Tibial nerve (tissue), 4 donors: ENCODE results near the gene UMPS. TPM values are rescaled to one million over a fixed set of nuclear protein-coding genes. Genes with fewer than 3 reads are reported as not detected.
A peak's percentile ranks its signal among the peaks of the same experiment; 100 is the strongest.

Experiments
- DNase-seq, 2 donors: peaks; one replicate each; pipeline ENCODE4 v3.0.0-alpha.2; 2019; ENCODE audit warnings: low spot score in 2 of 2
- H3K27ac ChIP-seq, 4 donors: fragments of 200-600 bp; sonication (generic) in 3 of 4; one replicate each; pipeline ENCODE4 v1.5.1; 2017 to 2019; ENCODE audit warnings: mild to moderate bottlenecking in 1 of 4
- H3K27me3 ChIP-seq, 2 donors: fragments of 200-600 bp; sonication (generic) in 1 of 2; one replicate each; pipeline versions ENCODE4 v1.5.1 to v1.6.0; 2017 to 2019
- H3K36me3 ChIP-seq, 3 donors: fragments of 200-600 bp; sonication (generic); one replicate each; pipeline ENCODE4 v1.5.1; 2018 to 2019
- H3K4me1 ChIP-seq, 4 donors: fragments of 200-600 bp; sonication (generic) in 3 of 4; one replicate each; pipeline ENCODE4 v1.5.1; 2017 to 2019
- H3K4me3 ChIP-seq, 4 donors: fragments of 200-600 bp; sonication (generic) in 3 of 4; one replicate each; pipeline ENCODE4 v1.5.1; 2017 to 2019; ENCODE audit warnings: mild to moderate bottlenecking in 1 of 4, moderate library complexity in 1 of 4
- H3K9me3 ChIP-seq, 4 donors: fragments of 200-600 bp; sonication (generic) in 3 of 4; one replicate each; pipeline ENCODE4 v1.5.1; 2017 to 2019
- EP300 ChIP-seq, 2 donors: sonication (generic); formaldehyde crosslinking; IDR thresholded peaks; one replicate each; pipeline ENCODE4 v1.6.1; 2017; ENCODE audit warnings: antibody characterized with exemption in 2 of 2, mild to moderate bottlenecking in 1 of 2
- POLR2A ChIP-seq, 2 donors: fragments of 450-650 bp; IDR thresholded peaks; one replicate each; pipeline ENCODE4 v1.6.1; 2017; ENCODE audit warnings: antibody characterized with exemption in 2 of 2, mild to moderate bottlenecking in 2 of 2, moderate library complexity in 2 of 2
- WGBS, 2 donors: methylation state at CpG; one replicate each; pipeline ENCODE4 v1.1.5; 2018; 5-methylcytosine and 5-hydroxymethylcytosine counted together
- small RNA-seq: library from RNA; depleted of rRNA; stranded (forward); fragments of <200 nt; gene quantifications from one replicate; pipeline ENCODE3, GENCODE V24; 2016
- total RNA-seq, 4 donors: library from RNA; depleted of rRNA; stranded (reverse); fragments of >200 nt; gene quantifications; one replicate each; pipeline ENCODE4 v1.1.0, GENCODE V29; 2016
- TF ChIP-seq, protein P1 (sequence below), 5 experiments: fragments of 200-600 bp in 3 of 5; fragments of 450-650 bp in 2 of 5; sonication (generic) in 3 of 5; IDR thresholded peaks; one replicate each; pipeline ENCODE4 v1.5.1; 2016 to 2019; ENCODE audit warnings: antibody characterized with exemption in 5 of 5, mild to moderate bottlenecking in 3 of 5, moderate library complexity in 2 of 5

Gene UMPS
- total RNA-seq, 4 donors from 2014 or later: 11.0 to 34.5 (median 16.2) TPM

DNA sequence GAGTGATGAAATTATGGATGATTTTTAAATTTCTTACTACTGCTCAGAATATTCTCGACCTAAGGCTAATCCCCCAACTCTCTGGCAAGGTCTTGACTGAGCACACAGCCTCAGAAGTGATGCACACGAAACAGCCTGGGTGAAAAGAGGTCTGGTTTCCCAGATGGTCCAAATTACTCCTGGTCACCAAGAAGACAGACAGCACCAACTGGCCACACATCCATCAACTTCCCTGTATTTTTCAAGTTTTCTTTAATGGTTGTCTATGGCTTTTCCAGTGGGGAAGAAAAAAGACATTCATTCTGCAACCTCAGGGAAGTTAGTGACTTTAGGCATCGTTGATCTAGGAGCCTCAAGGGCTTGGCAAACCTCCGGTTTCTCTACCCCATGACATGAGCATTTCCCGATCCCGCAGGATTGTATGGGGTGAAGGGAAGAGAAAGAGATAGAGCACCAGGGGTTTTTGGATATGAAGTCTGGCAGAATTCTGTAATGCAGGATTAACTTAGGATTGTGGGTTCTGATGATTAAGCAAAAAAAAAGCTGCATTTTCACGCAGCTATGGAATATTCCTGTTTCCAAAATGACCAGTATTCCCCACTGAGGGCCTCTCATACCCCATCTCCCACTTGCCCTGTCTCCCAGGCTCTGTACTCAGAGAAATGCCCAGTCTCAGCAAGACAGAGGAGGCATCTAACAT is 62.2 kb downstream of the UMPS start:
- Histone ChIP-seq H3K27ac (peak overlapping the region in 3 of 4 donors; percentile 45 to 77 (median 73)), H3K36me3 (peaks cover 0 to 42% (median 0%) of the 10 kb centered on the region in 3 donors), H3K4me3 (no peak overlapping the region), H3K9me3 (no peaks in the 10 kb centered on the region), H3K4me1 (peaks cover 0 to 46% (median 3%) of the 10 kb centered on the region in 4 donors), H3K27me3 (no peaks in the 10 kb centered on the region)
- 81 to 85% methylated on average over 7 of the region's 7 CpGs for WGBS, 2 donors
- no peak for DNase-seq
- TF ChIP-seq POLR2A (IDR thresholded peaks at IDR 0.05) (no peak), EP300 (IDR thresholded peaks at IDR 0.05) (no peak)
- TF ChIP-seq, protein P1, sequence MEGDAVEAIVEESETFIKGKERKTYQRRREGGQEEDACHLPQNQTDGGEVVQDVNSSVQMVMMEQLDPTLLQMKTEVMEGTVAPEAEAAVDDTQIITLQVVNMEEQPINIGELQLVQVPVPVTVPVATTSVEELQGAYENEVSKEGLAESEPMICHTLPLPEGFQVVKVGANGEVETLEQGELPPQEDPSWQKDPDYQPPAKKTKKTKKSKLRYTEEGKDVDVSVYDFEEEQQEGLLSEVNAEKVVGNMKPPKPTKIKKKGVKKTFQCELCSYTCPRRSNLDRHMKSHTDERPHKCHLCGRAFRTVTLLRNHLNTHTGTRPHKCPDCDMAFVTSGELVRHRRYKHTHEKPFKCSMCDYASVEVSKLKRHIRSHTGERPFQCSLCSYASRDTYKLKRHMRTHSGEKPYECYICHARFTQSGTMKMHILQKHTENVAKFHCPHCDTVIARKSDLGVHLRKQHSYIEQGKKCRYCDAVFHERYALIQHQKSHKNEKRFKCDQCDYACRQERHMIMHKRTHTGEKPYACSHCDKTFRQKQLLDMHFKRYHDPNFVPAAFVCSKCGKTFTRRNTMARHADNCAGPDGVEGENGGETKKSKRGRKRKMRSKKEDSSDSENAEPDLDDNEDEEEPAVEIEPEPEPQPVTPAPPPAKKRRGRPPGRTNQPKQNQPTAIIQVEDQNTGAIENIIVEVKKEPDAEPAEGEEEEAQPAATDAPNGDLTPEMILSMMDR (IDR thresholded peaks at IDR 0.05): no peak

DNA sequence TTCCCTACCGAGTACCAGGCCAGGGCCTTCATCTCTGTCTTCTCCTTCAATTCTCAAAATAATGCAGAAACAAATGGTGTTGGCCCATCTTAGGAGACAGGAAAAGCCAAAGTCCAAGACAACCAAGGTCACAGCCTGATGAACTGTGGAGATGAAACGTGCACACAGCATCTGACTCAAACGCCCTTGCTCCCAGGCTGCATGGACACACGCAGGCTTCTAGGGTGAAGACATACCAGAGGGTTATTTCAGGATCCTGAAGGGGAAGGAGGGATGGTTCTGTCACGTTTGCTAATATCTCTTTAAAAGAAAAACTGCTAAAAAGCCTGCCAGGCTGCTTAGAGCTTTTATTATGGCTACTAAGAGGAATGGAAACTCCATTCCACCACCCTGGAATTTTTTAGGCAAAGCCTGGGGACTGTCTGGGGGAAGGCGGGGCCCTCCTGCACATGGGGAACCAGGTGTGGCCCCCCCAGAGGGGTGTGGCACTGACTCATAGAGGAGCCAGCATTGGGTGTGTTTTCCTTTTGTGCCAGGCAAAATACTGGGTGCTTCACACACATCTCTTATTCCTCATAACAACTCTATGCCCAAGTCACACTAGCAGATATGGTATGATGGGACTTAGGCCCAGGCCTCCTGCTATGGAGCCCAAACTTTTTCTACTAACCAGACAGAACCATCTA is 62.9 kb downstream of the UMPS start:
- TF ChIP-seq, protein P1 (IDR thresholded peaks at IDR 0.05): no peak
- no peak for TF ChIP-seq POLR2A (IDR thresholded peaks at IDR 0.05)
- TF ChIP-seq EP300 (IDR thresholded peaks at IDR 0.05): no peak
- Histone ChIP-seq H3K27ac (peak overlapping the region in 3 of 4 donors; percentile 45 to 77 (median 73)), H3K4me3 (no peak overlapping the region), H3K4me1 (peaks cover 0 to 39% (median 2%) of the 10 kb centered on the region in 4 donors), H3K27me3 (no peaks in the 10 kb centered on the region), H3K36me3 (peaks cover 0 to 43% (median 0%) of the 10 kb centered on the region in 3 donors), H3K9me3 (no peaks in the 10 kb centered on the region)
- DNase-seq: no peak
- WGBS, 2 donors: 62 to 70% methylated on average over 6 of the region's 6 CpGs

DNA sequence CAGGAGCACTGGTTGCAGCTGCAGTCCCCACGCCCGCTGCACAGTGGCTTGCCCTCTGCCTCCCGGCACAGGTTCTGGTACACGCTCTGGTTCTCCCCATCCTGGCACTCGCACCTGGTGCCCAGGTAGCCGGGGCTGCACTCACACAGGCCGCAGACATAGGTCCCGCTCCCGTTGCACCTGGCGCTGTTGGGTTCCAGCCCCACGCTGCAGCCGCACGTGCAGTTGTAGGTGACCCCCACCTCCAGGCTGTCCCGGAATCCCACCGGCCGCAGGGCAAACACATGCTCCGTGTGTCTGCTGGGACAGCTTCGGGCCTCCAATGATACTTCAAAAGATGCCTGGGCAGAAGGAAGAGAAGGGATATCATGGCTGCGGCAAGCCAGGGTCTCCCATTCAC is 66.2 kb downstream of the UMPS start:
- WGBS, 2 donors: 92 to 94% methylated on average over 15 to 19 of the region's 19 CpGs
- H3K4me3 ChIP-seq: no peak overlapping the region
- DNase-seq: no peak
- peaks cover 0 to 40% (median 7%) of the 10 kb centered on the region in 4 donors for H3K4me1 ChIP-seq
- H3K9me3 ChIP-seq: no peaks in the 10 kb centered on the region
- TF ChIP-seq POLR2A (IDR thresholded peaks at IDR 0.05) (no peak), EP300 (IDR thresholded peaks at IDR 0.05) (no peak)
- TF ChIP-seq, protein P1 (IDR thresholded peaks at IDR 0.05): no peak
- no peak overlapping the region for H3K27ac ChIP-seq
- H3K27me3 ChIP-seq: no peaks in the 10 kb centered on the region
- H3K36me3 ChIP-seq: peaks cover 0 to 43% (median 0%) of the 10 kb centered on the region in 3 donors

DNA sequence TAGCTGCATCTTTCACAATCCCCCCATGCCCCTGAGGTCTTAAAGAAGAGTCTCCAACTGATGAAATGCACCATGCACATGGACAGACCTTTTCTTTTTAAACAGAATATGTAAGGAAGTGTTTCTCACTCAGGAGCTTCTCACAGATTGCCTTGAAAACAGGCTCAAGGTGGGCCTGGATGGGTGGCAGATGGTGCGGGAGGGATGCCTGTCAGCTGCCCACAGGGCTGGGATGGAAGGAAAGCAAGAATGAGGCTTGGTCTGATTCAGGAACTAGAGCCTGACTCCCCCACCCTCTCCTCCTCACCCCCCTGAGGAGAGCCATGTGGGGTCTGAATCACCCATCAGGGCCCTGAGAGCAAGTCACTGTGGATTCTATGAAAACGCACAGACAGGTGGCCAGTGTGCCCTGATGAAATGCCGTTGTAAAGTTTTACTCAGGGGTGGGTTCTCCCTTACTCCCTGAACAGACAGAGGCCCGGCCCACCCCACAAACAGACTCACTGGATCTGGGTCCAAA is 67.2 kb downstream of the UMPS start:
- peaks cover 0 to 37% (median 8%) of the 10 kb centered on the region in 4 donors for H3K4me1 ChIP-seq
- 85 to 90% methylated on average over 4 of the region's 4 CpGs for WGBS, 2 donors
- H3K27ac ChIP-seq: no peak overlapping the region
- no peak overlapping the region for H3K4me3 ChIP-seq
- no peaks in the 10 kb centered on the region for H3K27me3 ChIP-seq
- TF ChIP-seq, protein P1 (IDR thresholded peaks at IDR 0.05): no peak
- no peak for TF ChIP-seq POLR2A (IDR thresholded peaks at IDR 0.05)
- TF ChIP-seq EP300 (IDR thresholded peaks at IDR 0.05): no peak
- no peaks in the 10 kb centered on the region for H3K9me3 ChIP-seq
- peaks cover 0 to 43% (median 0%) of the 10 kb centered on the region in 3 donors for H3K36me3 ChIP-seq
- DNase-seq: no peak

Small RNA genes within 50 kb of the gene (small RNA-seq; reads per million reads assigned to genes)
- gene MIR544B: not detected

Other genes starting within 250 kb of the UMPS start
- gene ITGB5, start 156.9 kb downstream of the UMPS start, total RNA-seq: 100 to 1,000 TPM; 114 to 217 (median 193) TPM
- gene MUC13, start 204.3 kb downstream of the UMPS start, total RNA-seq: not detected